Measurements from ENCODE around the gene SMOC2. TPM values are rescaled to one million over a fixed set of nuclear protein-coding genes. Genes with fewer than 3 reads are reported as not detected.

SMOC2 gene
- total and polyA plus RNA-seq, 2 of the 4 experiments (the other 2 are of a cell fraction), result not detected

DNA sequence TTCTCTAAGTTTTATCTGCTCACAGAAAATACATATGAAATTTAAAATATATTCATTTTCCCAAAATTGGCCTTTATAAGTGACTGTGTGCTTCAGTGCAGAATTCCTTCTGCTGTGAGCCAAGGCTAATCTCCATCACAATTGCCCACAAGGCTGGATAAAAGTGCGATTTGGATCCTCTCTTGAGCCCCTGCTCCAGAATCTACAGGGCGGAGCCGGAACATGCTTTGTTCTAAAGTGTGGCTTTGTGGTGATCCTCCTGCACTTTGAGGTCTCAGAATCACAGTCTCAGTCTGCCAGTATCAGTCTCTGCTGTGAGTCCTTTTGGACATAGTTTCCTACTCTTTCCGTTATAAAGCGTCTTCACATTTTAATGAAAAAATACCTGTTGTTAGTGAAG, 28.9 kb downstream of the SMOC2 start:
- in situ Hi-C loops (cut with MboI; ENCODE audit: low sequenced_read_pairs), result no loop called here
- no peak overlapping the region for H3K14ac ChIP-seq (replicated peaks; ENCODE audit: low read depth, low read length)
- H3K9me1 ChIP-seq (ENCODE audit: insufficient read depth, low read length), result no peaks in the 10 kb centered on the region
- no peaks in the 10 kb centered on the region for H3K79me1 ChIP-seq (ENCODE audit: low read depth in 1 of 2, low read length in 2 of 2)
- no peak overlapping the region for H4K8ac ChIP-seq (ENCODE audit: low read depth in 2 of 2, low read length in 2 of 2)
- DNase-seq, result no peak
- no peak overlapping the region for H2BK20ac ChIP-seq (ENCODE audit: low read depth, low read length)
- POLR2A ChIA-PET (ENCODE audit: unreplicated experiment), result no interaction called here
- no peaks in the 10 kb centered on the region for H3K27me3 ChIP-seq (ENCODE audit: control insufficient read depth, insufficient read depth, low read length)
- H2AK9ac ChIP-seq (replicated peaks; ENCODE audit: low read depth, low read length, poor library complexity), result no peak overlapping the region
- intact Hi-C loops (cut with micrococcal nuclease), result loop anchor here (10.0 kb wide), 1 partner anchor 715 kb away; no protein-coding TSS in a partner anchor
- H2BK120ac ChIP-seq (ENCODE audit: low read depth, low read length), result no peak overlapping the region
- H3K4me1 ChIP-seq (ENCODE audit: control insufficient read depth, insufficient read depth, low read length), result no peaks in the 10 kb centered on the region
- H3K56ac ChIP-seq (ENCODE audit: extremely low read depth, insufficient read depth, low read length), result no peak overlapping the region
- no peak overlapping the region for H3K4me2 ChIP-seq (ENCODE audit: low read depth, low read length)
- no CpG with 5 or more reads among the region's 5 CpGs for WGBS, 2 experiments (ENCODE audit: extremely low coverage in 2 of 2, insufficient read length in 1 of 2)
- no peaks in the 10 kb centered on the region for H3K36me3 ChIP-seq (ENCODE audit: control insufficient read depth, insufficient read depth, low read length)
- dilution Hi-C loops (cut with HindIII; ENCODE audit: low sequenced_read_pairs, unreplicated experiment), result no loop called here
- no peak overlapping the region for H3K18ac ChIP-seq (ENCODE audit: low read depth, low read length)
- BruUV-seq (replicated peaks), result no TSS peak
- H2BK5ac ChIP-seq (ENCODE audit: low read depth, low read length, poor library complexity, severe bottlenecking), result no peak overlapping the region
- no peak overlapping the region for H2BK15ac ChIP-seq (ENCODE audit: low read depth, low read length)
- ATAC-seq (ENCODE audit: low read depth), result no peak
- no peak overlapping the region for H4K5ac ChIP-seq (ENCODE audit: low read depth, low read length)
- no peak overlapping the region for H4K91ac ChIP-seq (ENCODE audit: insufficient read depth, low read depth, low read length)
- H3K9ac ChIP-seq (ENCODE audit: low read depth, low read length), result no peak overlapping the region
- no peak overlapping the region for H3K4me3 ChIP-seq (ENCODE audit: insufficient read depth, low read depth, low read length)
- peaks cover 42% of the 10 kb centered on the region for H3K9me3 ChIP-seq (ENCODE audit: control insufficient read depth, insufficient read depth, low read length)
- no peaks in the 10 kb centered on the region for H4K20me1 ChIP-seq (ENCODE audit: insufficient read depth, low read length)
- no peak overlapping the region for H3K4ac ChIP-seq (ENCODE audit: low read depth, low read length)
- no peak overlapping the region for H3K23ac ChIP-seq (ENCODE audit: low read depth, low read length)
- H2AFZ ChIP-seq (replicated peaks; ENCODE audit: low read length, poor library complexity), result no peak overlapping the region
- TF ChIP-seq CHD1 (IDR thresholded peaks at IDR 0.05; ENCODE audit: low read depth, low read length) (no peak), POLR2A (IDR thresholded peaks at IDR 0.05; ENCODE audit: low read depth, low read length) (no peak), CEBPB (IDR thresholded peaks at IDR 0.05; ENCODE audit: low read depth, low read length) (no peak), RFX5 (IDR thresholded peaks at IDR 0.05; ENCODE audit: low read depth, low read length) (no peak), BHLHE40 (IDR thresholded peaks at IDR 0.05; ENCODE audit: low read depth, low read length) (no peak), NFE2L2 (IDR thresholded peaks at IDR 0.05; ENCODE audit: low read depth, low read length) (no peak), FOS (IDR thresholded peaks at IDR 0.05; ENCODE audit: low read depth, low read length) (no peak), RCOR1 (IDR thresholded peaks at IDR 0.05; ENCODE audit: insufficient replicate concordance, low read length) (no peak), SMC3 (IDR thresholded peaks at IDR 0.05; ENCODE audit: low read depth, low read length) (no peak)
- TF ChIP-seq, protein P1, sequence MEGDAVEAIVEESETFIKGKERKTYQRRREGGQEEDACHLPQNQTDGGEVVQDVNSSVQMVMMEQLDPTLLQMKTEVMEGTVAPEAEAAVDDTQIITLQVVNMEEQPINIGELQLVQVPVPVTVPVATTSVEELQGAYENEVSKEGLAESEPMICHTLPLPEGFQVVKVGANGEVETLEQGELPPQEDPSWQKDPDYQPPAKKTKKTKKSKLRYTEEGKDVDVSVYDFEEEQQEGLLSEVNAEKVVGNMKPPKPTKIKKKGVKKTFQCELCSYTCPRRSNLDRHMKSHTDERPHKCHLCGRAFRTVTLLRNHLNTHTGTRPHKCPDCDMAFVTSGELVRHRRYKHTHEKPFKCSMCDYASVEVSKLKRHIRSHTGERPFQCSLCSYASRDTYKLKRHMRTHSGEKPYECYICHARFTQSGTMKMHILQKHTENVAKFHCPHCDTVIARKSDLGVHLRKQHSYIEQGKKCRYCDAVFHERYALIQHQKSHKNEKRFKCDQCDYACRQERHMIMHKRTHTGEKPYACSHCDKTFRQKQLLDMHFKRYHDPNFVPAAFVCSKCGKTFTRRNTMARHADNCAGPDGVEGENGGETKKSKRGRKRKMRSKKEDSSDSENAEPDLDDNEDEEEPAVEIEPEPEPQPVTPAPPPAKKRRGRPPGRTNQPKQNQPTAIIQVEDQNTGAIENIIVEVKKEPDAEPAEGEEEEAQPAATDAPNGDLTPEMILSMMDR (conservative IDR thresholded peaks at IDR 0.05; ENCODE audit: low read depth, low read length), result no peak
- no peak overlapping the region for H3K27ac ChIP-seq (ENCODE audit: insufficient read depth, low read length)
- CTCF ChIA-PET, result no interaction called here
- H2AK5ac ChIP-seq (ENCODE audit: low read depth, low read length), result no peak overlapping the region

Data from IMR-90 (cell line).